Thyroid gland (tissue), 4 donors: ENCODE data around the gene PUM2.
"Not testable (repeated sequence)": the region's sequence is repeated elsewhere in the genome, so short reads cannot be mapped to it uniquely, and the experiment has no call there.

Experiments
- CTCF ChIP-seq, 6 experiments: fragments of 200-600 bp in 3 of 6; fragments of 450-650 bp in 3 of 6; sonication (generic) in 3 of 6; IDR thresholded peaks; one replicate each; pipeline ENCODE4 v1.5.1; 2016 to 2019; ENCODE audit warnings: antibody characterized with exemption in 6 of 6, mild to moderate bottlenecking in 2 of 6, inconsistent platforms in 1 of 6, moderate library complexity in 1 of 6
- POLR2A ChIP-seq, 2 donors: fragments of 450-650 bp; IDR thresholded peaks; one replicate each; pipeline ENCODE4 v1.6.1; 2017; ENCODE audit warnings: antibody characterized with exemption in 2 of 2, mild to moderate bottlenecking in 2 of 2, moderate library complexity in 1 of 2

DNA sequence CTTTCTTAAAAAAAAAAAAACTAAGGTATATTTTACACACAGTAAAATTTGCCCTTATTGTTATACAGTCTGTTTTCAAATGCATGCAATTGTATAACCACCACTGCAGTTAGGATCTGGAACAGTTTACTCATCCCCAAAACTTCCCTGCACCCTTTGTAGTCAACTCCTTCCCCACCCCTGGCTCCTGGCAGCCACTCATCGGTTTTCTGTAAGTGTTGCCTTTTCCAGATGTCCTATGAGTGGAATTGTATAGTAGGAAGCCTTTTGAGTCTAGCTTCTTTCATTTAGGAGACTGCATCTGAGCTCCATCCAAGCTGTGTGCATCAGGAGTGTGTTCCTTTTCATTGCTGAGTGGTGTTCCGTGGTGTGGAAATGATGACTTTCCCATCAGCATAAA, 116.0 kb downstream of the PUM2 start:
- TF ChIP-seq CTCF, POLR2A (IDR thresholded peaks at IDR 0.05): not testable (repeated sequence)
